ENCODE measurements around the gene FNDC3B. TPM values are rescaled to one million over a fixed set of nuclear protein-coding genes. Genes with fewer than 3 reads are reported as not detected.

The FNDC3B gene
- total RNA-seq, 1 experiment from 2014 or later, result 62.3 TPM

GRCh38 chr3:172303941-172304558 lies 264.7 kb downstream of the FNDC3B start:
- Histone ChIP-seq H3K4me1 (peaks cover 13% of the 10 kb centered on the region), H3K27ac (no peak overlapping the region), H3K9me3 (replicated peaks) (no peaks in the 10 kb centered on the region), H3K36me3 (peaks cover 48% of the 10 kb centered on the region), H3K27me3 (no peaks in the 10 kb centered on the region), H3K4me3 (no peak overlapping the region)
- DNase-seq, result no peak

GRCh38 chr3:172305552-172305951 lies 266.2 kb downstream of the FNDC3B start:
- peaks cover 13% of the 10 kb centered on the region for H3K4me1 ChIP-seq
- no peak overlapping the region for H3K4me3 ChIP-seq
- no peak for DNase-seq
- no peak overlapping the region for H3K27ac ChIP-seq
- no peaks in the 10 kb centered on the region for H3K9me3 ChIP-seq (replicated peaks)
- no peaks in the 10 kb centered on the region for H3K27me3 ChIP-seq
- peaks cover 44% of the 10 kb centered on the region for H3K36me3 ChIP-seq

GRCh38 chr3:172305974-172306373 lies 266.6 kb downstream of the FNDC3B start:
- H3K4me3 ChIP-seq, result no peak overlapping the region
- H3K27ac ChIP-seq, result no peak overlapping the region
- peaks cover 45% of the 10 kb centered on the region for H3K36me3 ChIP-seq
- H3K4me1 ChIP-seq, result peaks cover 13% of the 10 kb centered on the region
- H3K9me3 ChIP-seq (replicated peaks), result no peaks in the 10 kb centered on the region
- no peak for DNase-seq
- no peaks in the 10 kb centered on the region for H3K27me3 ChIP-seq

- DNase-seq, result no peak
- no peaks in the 10 kb centered on the region for H3K27me3 ChIP-seq
- peaks cover 48% of the 10 kb centered on the region for H3K36me3 ChIP-seq
- H3K9me3 ChIP-seq (replicated peaks), result no peaks in the 10 kb centered on the region
- no peak overlapping the region for H3K27ac ChIP-seq
- H3K4me1 ChIP-seq, result peaks cover 13% of the 10 kb centered on the region
- no peak overlapping the region for H3K4me3 ChIP-seq
Measured at GRCh38 chr3:172307141-172307560, 267.8 kb downstream of the FNDC3B start.

- DNase-seq, result no peak
- Histone ChIP-seq H3K4me1 (peaks cover 8% of the 10 kb centered on the region), H3K27ac (no peak overlapping the region), H3K4me3 (no peak overlapping the region), H3K36me3 (peaks cover 58% of the 10 kb centered on the region), H3K27me3 (no peaks in the 10 kb centered on the region), H3K9me3 (replicated peaks) (no peaks in the 10 kb centered on the region)
Measured at GRCh38 chr3:172309059-172309458, 269.7 kb downstream of the FNDC3B start.

GRCh38 chr3:172309741-172310427 lies 270.5 kb downstream of the FNDC3B start:
- Histone ChIP-seq H3K27ac (no peak overlapping the region), H3K4me3 (no peak overlapping the region), H3K9me3 (replicated peaks) (no peaks in the 10 kb centered on the region), H3K36me3 (peaks cover 60% of the 10 kb centered on the region), H3K27me3 (no peaks in the 10 kb centered on the region), H3K4me1 (peaks cover 16% of the 10 kb centered on the region)
- DNase-seq, result no peak

GRCh38 chr3:172310428-172310760 lies 271.0 kb downstream of the FNDC3B start:
- no peaks in the 10 kb centered on the region for H3K9me3 ChIP-seq (replicated peaks)
- no peak overlapping the region for H3K4me3 ChIP-seq
- no peak overlapping the region for H3K27ac ChIP-seq
- DNase-seq, result no peak
- peaks cover 56% of the 10 kb centered on the region for H3K36me3 ChIP-seq
- peaks cover 22% of the 10 kb centered on the region for H3K4me1 ChIP-seq
- no peaks in the 10 kb centered on the region for H3K27me3 ChIP-seq

GRCh38 chr3:172311217-172311616 lies 271.8 kb downstream of the FNDC3B start:
- Histone ChIP-seq H3K27me3 (no peaks in the 10 kb centered on the region), H3K27ac (no peak overlapping the region), H3K4me1 (peaks cover 23% of the 10 kb centered on the region), H3K36me3 (peaks cover 55% of the 10 kb centered on the region), H3K9me3 (replicated peaks) (no peaks in the 10 kb centered on the region), H3K4me3 (no peak overlapping the region)
- no peak for DNase-seq

- no peak overlapping the region for H3K27ac ChIP-seq
- H3K4me1 ChIP-seq, result peaks cover 23% of the 10 kb centered on the region
- H3K9me3 ChIP-seq (replicated peaks), result 0 out of 2 replicates have a peak, but pooled peaks cover 3% of the 10 kb centered on the region
- H3K36me3 ChIP-seq, result peaks cover 60% of the 10 kb centered on the region
- DNase-seq, result no peak
- H3K27me3 ChIP-seq, result no peaks in the 10 kb centered on the region
- no peak overlapping the region for H3K4me3 ChIP-seq
Measured at GRCh38 chr3:172312001-172312400, 272.6 kb downstream of the FNDC3B start.

GRCh38 chr3:172312711-172313110 lies 273.3 kb downstream of the FNDC3B start:
- Histone ChIP-seq H3K4me3 (no peak overlapping the region), H3K4me1 (peaks cover 29% of the 10 kb centered on the region), H3K27me3 (no peaks in the 10 kb centered on the region), H3K36me3 (peaks cover 56% of the 10 kb centered on the region), H3K9me3 (replicated peaks) (0 out of 2 replicates have a peak, but pooled peaks cover 3% of the 10 kb centered on the region), H3K27ac (no peak overlapping the region)
- DNase-seq, result no peak

- H3K4me3 ChIP-seq, result no peak overlapping the region
- 0 out of 2 replicates have a peak, but pooled peaks cover 3% of the 10 kb centered on the region for H3K9me3 ChIP-seq (replicated peaks)
- H3K4me1 ChIP-seq, result peaks cover 36% of the 10 kb centered on the region
- DNase-seq, result peak in 1 of 2 experiments; percentile 39
- no peaks in the 10 kb centered on the region for H3K27me3 ChIP-seq
- peak overlapping the region; percentile 46; the same call in 1 of the 2 replicates for H3K27ac ChIP-seq
- H3K36me3 ChIP-seq, result peaks cover 47% of the 10 kb centered on the region
Measured at GRCh38 chr3:172313671-172314070, 274.3 kb downstream of the FNDC3B start.

- Histone ChIP-seq H3K27ac (peak overlapping the region; percentile 46), H3K9me3 (replicated peaks) (0 out of 2 replicates have a peak, but pooled peaks cover 3% of the 10 kb centered on the region)
Measured at GRCh38 chr3:172314591-172315160, 275.3 kb downstream of the FNDC3B start.

GRCh38 chr3:172315401-172316091 lies 276.2 kb downstream of the FNDC3B start:
- H3K27ac ChIP-seq, result no peak overlapping the region
- 0 out of 2 replicates have a peak, but pooled peaks cover 3% of the 10 kb centered on the region for H3K9me3 ChIP-seq (replicated peaks)
- DNase-seq, result no peak
- H3K4me1 ChIP-seq, result peaks cover 41% of the 10 kb centered on the region
- peaks cover 49% of the 10 kb centered on the region for H3K36me3 ChIP-seq
- no peaks in the 10 kb centered on the region for H3K27me3 ChIP-seq
- H3K4me3 ChIP-seq, result no peak overlapping the region

More at GRCh38 chr3:172314591-172315160, 275.3 kb downstream of the FNDC3B start:
- Histone ChIP-seq H3K4me1 (peaks cover 41% of the 10 kb centered on the region), H3K27me3 (no peaks in the 10 kb centered on the region), H3K4me3 (no peak overlapping the region), H3K36me3 (peaks cover 50% of the 10 kb centered on the region)
- DNase-seq, result peak; percentile 56 to 82

GRCh38 chr3:172316758-172317157 lies 277.4 kb downstream of the FNDC3B start:
- no peak overlapping the region for H3K4me3 ChIP-seq
- H3K4me1 ChIP-seq, result peaks cover 41% of the 10 kb centered on the region
- no peak overlapping the region for H3K27ac ChIP-seq
- H3K9me3 ChIP-seq (replicated peaks), result 0 out of 2 replicates have a peak, but pooled peaks cover 3% of the 10 kb centered on the region
- DNase-seq, result no peak
- no peaks in the 10 kb centered on the region for H3K27me3 ChIP-seq
- H3K36me3 ChIP-seq, result peaks cover 44% of the 10 kb centered on the region

- no peak for DNase-seq
- Histone ChIP-seq H3K9me3 (replicated peaks) (0 out of 2 replicates have a peak, but pooled peaks cover 3% of the 10 kb centered on the region), H3K4me3 (no peak overlapping the region), H3K36me3 (peaks cover 37% of the 10 kb centered on the region), H3K27ac (peak overlapping the region; percentile 77), H3K4me1 (peaks cover 41% of the 10 kb centered on the region), H3K27me3 (no peaks in the 10 kb centered on the region)
Measured at GRCh38 chr3:172317481-172317880, 278.1 kb downstream of the FNDC3B start.
